SK-N-SH (cell line): ENCODE data around the gene BUB1. TPM values are rescaled to one million over a fixed set of nuclear protein-coding genes. Genes with fewer than 3 reads are reported as not detected.

Experiments
- CTCF ChIA-PET: fragments of 300-600, 350-600 bp; formaldehyde crosslinking; extraction: SDS; loops from one replicate; lab custom pipeline; 2021; lab: Yijun Ruan, JAX
- POLR2A ChIA-PET: fragments of 350-600 bp; sonication (Branson Sonifier 250); formaldehyde crosslinking; extraction: SDS; loops from one replicate; lab custom pipeline; 2020; ENCODE audit warnings: antibody characterized with exemption, inconsistent platforms; lab: Yijun Ruan, JAX
- DNase-seq: peaks from one replicate; pipeline ENCODE4 v3.0.0; 2012
- H2AFZ ChIP-seq: fragments of 200-600 bp; sonication (generic); 2 replicates; pipeline ENCODE4 v1.8.1; 2016; ENCODE audit warnings: antibody characterized with exemption, mild to moderate bottlenecking, low read depth
- H3F3A ChIP-seq: fragments of 200-600 bp; sonication (generic); replicated peaks from 2 replicates; pipeline ENCODE3; 2016; ENCODE audit warnings: antibody characterized with exemption, mild to moderate bottlenecking; ENCODE audit not compliant: insufficient read depth
- H3K27ac ChIP-seq, 2 experiments: fragments of 200-500 bp in 1 of 2; fragments of 200-600 bp in 1 of 2; sonication (Bioruptor generic) in 1 of 2; sonication (generic), shearing (Covaris generic) in 1 of 2; 2 replicates each; pipeline versions ENCODE4 v1.5.1 to v1.6.1; 2014 to 2016; ENCODE audit warnings: low read depth in 2 of 2, inconsistent platforms in 1 of 2, low read length in 1 of 2, mild to moderate bottlenecking in 1 of 2, mixed read lengths in 1 of 2
- H3K27me3 ChIP-seq: fragments of 200-600 bp; sonication (generic), shearing (Covaris generic); 2 replicates; pipeline ENCODE4 v1.6.1; 2016; ENCODE audit warnings: mixed run types; ENCODE audit not compliant: insufficient read depth
- H3K36me3 ChIP-seq, 2 experiments: fragments of 200-500 bp in 1 of 2; fragments of 200-600 bp in 1 of 2; sonication (Bioruptor generic) in 1 of 2; sonication (generic) in 1 of 2; replicated peaks in 1 of 2; 2 replicates each; pipeline versions ENCODE3 to v1.5.1; 2014 to 2016; ENCODE audit warnings: low read length in 1 of 2, mild to moderate bottlenecking in 1 of 2; ENCODE audit not compliant: insufficient read depth in 2 of 2, control insufficient read depth in 1 of 2
- H3K4me1 ChIP-seq, 2 experiments: fragments of 200-500 bp in 1 of 2; fragments of 200-600 bp in 1 of 2; sonication (Bioruptor generic) in 1 of 2; sonication (generic), shearing (Covaris generic) in 1 of 2; 2 replicates each; pipeline versions ENCODE4 v1.5.1 to v1.6.1; 2014 to 2016; ENCODE audit warnings: low read depth in 1 of 2, low read length in 1 of 2, mixed run types in 1 of 2; ENCODE audit not compliant: insufficient read depth in 2 of 2, control insufficient read depth in 1 of 2
- H3K4me2 ChIP-seq: fragments of 200-600 bp; sonication (generic), shearing (Covaris generic); 2 replicates; pipeline ENCODE4 v1.6.1; 2017; ENCODE audit warnings: mixed run types
- H3K4me3 ChIP-seq, 2 experiments: fragments of 200-500 bp in 1 of 2; fragments of 200-600 bp in 1 of 2; sonication (Bioruptor generic) in 1 of 2; sonication (generic), shearing (Covaris generic) in 1 of 2; 2 replicates each; pipeline versions ENCODE4 v1.5.1 to v1.8.1; 2014 to 2016; ENCODE audit warnings: low read depth in 2 of 2, inconsistent platforms in 1 of 2, low read length in 1 of 2, mild to moderate bottlenecking in 1 of 2, mixed read lengths in 1 of 2, moderate library complexity in 1 of 2
- H3K79me2 ChIP-seq: fragments of 200-600 bp; sonication (generic); 2 replicates; pipeline ENCODE4 v1.8.1; 2017; ENCODE audit warnings: mild to moderate bottlenecking; ENCODE audit not compliant: insufficient read depth
- H3K9ac ChIP-seq: fragments of 200-600 bp; sonication (generic); 2 replicates; pipeline ENCODE4 v1.6.1; 2017; ENCODE audit warnings: mixed run types
- H3K9me2 ChIP-seq: fragments of 200-600 bp; sonication (generic); 2 replicates; pipeline ENCODE4 v1.6.1; 2017; ENCODE audit warnings: mixed run types
- H3K9me3 ChIP-seq: fragments of 200-600 bp; sonication (generic); 2 replicates; pipeline ENCODE4 v1.6.1; 2017; ENCODE audit warnings: mixed run types, mild to moderate bottlenecking, moderate library complexity
- H4K20me1 ChIP-seq: fragments of 200-600 bp; sonication (generic); 2 replicates; pipeline ENCODE4 v1.6.1; 2017; ENCODE audit warnings: mild to moderate bottlenecking, mixed run types; ENCODE audit not compliant: insufficient read depth
- CHD2 ChIP-seq: fragments of 150-350 bp; IDR thresholded peaks from 2 replicates; pipeline ENCODE4 v1.6.1; 2018; ENCODE audit warnings: low read length; ENCODE audit not compliant: partially characterized antibody
- EP300 ChIP-seq, 2 experiments: IDR thresholded peaks; 2 replicates each; pipeline versions ENCODE4 v1.4.0 to v1.6.1; 2012; ENCODE audit warnings: borderline replicate concordance in 1 of 2, low read depth in 1 of 2, low read length in 1 of 2
- FOSL2 ChIP-seq: IDR thresholded peaks from 2 replicates; pipeline ENCODE4 v1.4.0; 2012; ENCODE audit warnings: low read depth, mild to moderate bottlenecking, moderate library complexity, borderline replicate concordance
- FOXJ3 ChIP-seq: sonication (generic); formaldehyde crosslinking; IDR thresholded peaks from 2 replicates; pipeline ENCODE4 v1.5.1; 2020; ENCODE audit warnings: mild to moderate bottlenecking, missing genetic modification reagents
- FOXM1 ChIP-seq: IDR thresholded peaks from 2 replicates; pipeline ENCODE4 v1.4.0; 2012; ENCODE audit warnings: low read depth, mild to moderate bottlenecking
- IRF3 ChIP-seq: fragments of 150-350 bp; IDR thresholded peaks from 2 replicates; pipeline ENCODE4 v1.6.1; 2016; ENCODE audit warnings: mild to moderate bottlenecking, low read depth, low read length
- MAX ChIP-seq: IDR thresholded peaks from 2 replicates; pipeline ENCODE4 v1.4.0; 2012; ENCODE audit warnings: low read depth
- MEF2A ChIP-seq: IDR thresholded peaks from 2 replicates; pipeline ENCODE4 v1.4.0; 2012; ENCODE audit warnings: low read depth, borderline replicate concordance
- MXI1 ChIP-seq: IDR thresholded peaks from 2 replicates; pipeline ENCODE4 v1.6.1; 2012; ENCODE audit warnings: mild to moderate bottlenecking, low read depth, low read length, improper control_type of control experiment
- NFIC ChIP-seq: IDR thresholded peaks from 2 replicates; pipeline ENCODE4 v1.4.0; 2012; ENCODE audit warnings: borderline replicate concordance
- NRF1 ChIP-seq: IDR thresholded peaks from 2 replicates; pipeline ENCODE4 v1.6.1; 2012; ENCODE audit warnings: low read depth, mild to moderate bottlenecking, low read length
- PBX3 ChIP-seq: IDR thresholded peaks from 2 replicates; pipeline ENCODE4; 2012
- RAD21 ChIP-seq: IDR thresholded peaks from 2 replicates; pipeline ENCODE4 v1.6.1; 2012; ENCODE audit warnings: mild to moderate bottlenecking, low read length
- RCOR1 ChIP-seq: fragments of 150-350 bp; IDR thresholded peaks from 2 replicates; pipeline ENCODE4 v1.6.1; 2017; ENCODE audit warnings: antibody characterized with exemption, low read length
- REST ChIP-seq: IDR thresholded peaks from 2 replicates; pipeline ENCODE4 v1.6.1; 2012; ENCODE audit warnings: mild to moderate bottlenecking, low read depth, low read length, moderate library complexity
- RFX5 ChIP-seq: IDR thresholded peaks from 2 replicates; pipeline ENCODE4 v1.6.1; 2012; ENCODE audit warnings: mild to moderate bottlenecking, improper control_type of control experiment, low read length
- RXRA ChIP-seq: IDR thresholded peaks from 2 replicates; pipeline ENCODE4 v1.4.0; 2012; ENCODE audit warnings: low read depth, mild to moderate bottlenecking, borderline replicate concordance
- SMC3 ChIP-seq: IDR thresholded peaks from 2 replicates; pipeline ENCODE4 v1.6.1; 2012; ENCODE audit warnings: low read depth, low read length, improper control_type of control experiment
- USF2 ChIP-seq: fragments of 150-350 bp; IDR thresholded peaks from 2 replicates; pipeline ENCODE4 v1.6.1; 2017; ENCODE audit warnings: antibody characterized with exemption, low read length, low read depth, borderline replicate concordance
- YY1 ChIP-seq: IDR thresholded peaks from 2 replicates; pipeline ENCODE4 v1.4.0; 2012; ENCODE audit warnings: low read depth, mild to moderate bottlenecking
- polyA plus RNA-seq, 3 experiments: library from polyadenylated mRNA; depleted of rRNA; stranded (reverse); fragments of >200 nt; gene quantifications; 2 replicates each; pipeline ENCODE4 v1.2.3, GENCODE V29; 2012
- TF ChIP-seq, protein P1 (sequence below): fragments of 200-600 bp; sonication (generic); IDR thresholded peaks from 2 replicates; pipeline ENCODE4 v1.6.1; 2017; ENCODE audit warnings: antibody characterized with exemption, mild to moderate bottlenecking, moderate library complexity

The BUB1 gene
- polyA plus RNA-seq, 1 of the 3 experiments (the other 2 are of a cell fraction) = 9.0 TPM

DNA sequence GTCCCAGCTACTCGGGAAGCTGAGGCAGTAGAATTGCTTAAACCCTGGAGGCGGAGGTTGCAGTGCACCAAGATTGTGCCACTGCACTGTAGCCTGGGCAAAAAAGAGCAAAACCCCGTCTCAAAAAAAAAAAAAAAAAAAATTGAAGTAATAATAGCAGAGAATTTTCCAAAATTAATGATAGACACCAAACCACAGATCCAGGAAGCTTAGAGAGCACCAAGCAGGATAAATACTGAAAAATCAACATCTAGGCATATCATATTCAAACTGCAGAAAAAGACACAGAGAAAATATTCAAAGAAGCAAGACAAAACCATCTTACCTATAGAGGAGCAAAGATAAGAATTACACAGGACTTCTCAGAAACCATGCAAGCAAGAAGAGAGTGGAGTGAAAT lies 33.5 kb downstream of the BUB1 start (continued):
- TF ChIP-seq, protein P1, sequence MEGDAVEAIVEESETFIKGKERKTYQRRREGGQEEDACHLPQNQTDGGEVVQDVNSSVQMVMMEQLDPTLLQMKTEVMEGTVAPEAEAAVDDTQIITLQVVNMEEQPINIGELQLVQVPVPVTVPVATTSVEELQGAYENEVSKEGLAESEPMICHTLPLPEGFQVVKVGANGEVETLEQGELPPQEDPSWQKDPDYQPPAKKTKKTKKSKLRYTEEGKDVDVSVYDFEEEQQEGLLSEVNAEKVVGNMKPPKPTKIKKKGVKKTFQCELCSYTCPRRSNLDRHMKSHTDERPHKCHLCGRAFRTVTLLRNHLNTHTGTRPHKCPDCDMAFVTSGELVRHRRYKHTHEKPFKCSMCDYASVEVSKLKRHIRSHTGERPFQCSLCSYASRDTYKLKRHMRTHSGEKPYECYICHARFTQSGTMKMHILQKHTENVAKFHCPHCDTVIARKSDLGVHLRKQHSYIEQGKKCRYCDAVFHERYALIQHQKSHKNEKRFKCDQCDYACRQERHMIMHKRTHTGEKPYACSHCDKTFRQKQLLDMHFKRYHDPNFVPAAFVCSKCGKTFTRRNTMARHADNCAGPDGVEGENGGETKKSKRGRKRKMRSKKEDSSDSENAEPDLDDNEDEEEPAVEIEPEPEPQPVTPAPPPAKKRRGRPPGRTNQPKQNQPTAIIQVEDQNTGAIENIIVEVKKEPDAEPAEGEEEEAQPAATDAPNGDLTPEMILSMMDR = no peak
- TF ChIP-seq USF2 (no peak), RXRA (no peak), YY1 (no peak)

GRCh38 chr2:110642360-110642759 lies 35.5 kb downstream of the BUB1 start:
- peaks cover 38% of the 10 kb centered on the region; the same call in 1 of the 2 replicates for H3K79me2 ChIP-seq
- POLR2A ChIA-PET = no interaction called here
- no peak for DNase-seq

More at GRCh38 chr2:110642360-110642759, 35.5 kb downstream of the BUB1 start:
- Histone ChIP-seq H3K9ac (no peak overlapping the region), H2AFZ (no peak overlapping the region), H3K9me2 (no peaks in the 10 kb centered on the region), H3K27me3 (no peaks in the 10 kb centered on the region), H3K4me2 (no peak overlapping the region), H3K4me1 (no peaks in the 10 kb centered on the region), H3F3A (no peaks in the 10 kb centered on the region), H3K27ac (no peak overlapping the region), H3K9me3 (no peaks in the 10 kb centered on the region), H3K36me3 (peaks cover 32 to 61% of the 10 kb centered on the region in 2 experiments), H4K20me1 (no peaks in the 10 kb centered on the region), H3K4me3 (no peak overlapping the region)
- TF ChIP-seq IRF3 = no peak
- TF ChIP-seq SMC3 = no peak
- TF ChIP-seq MAX = no peak
- TF ChIP-seq NRF1 = no peak
- TF ChIP-seq PBX3 = no peak
- no peak for TF ChIP-seq NFIC
- no peak for TF ChIP-seq FOXM1
- no peak for TF ChIP-seq MEF2A
- TF ChIP-seq FOSL2 = no peak
- no peak for TF ChIP-seq YY1
- no peak for TF ChIP-seq EP300 (IDR thresholded peaks at IDR 0.05; ENCODE audit: borderline replicate concordance in 1 of 2, low read depth in 1 of 2, low read length in 1 of 2)
- no peak for TF ChIP-seq REST
- no peak for TF ChIP-seq RAD21
- no peak for TF ChIP-seq CHD2
- TF ChIP-seq RFX5 = no peak
- no peak for TF ChIP-seq MXI1
- TF ChIP-seq RXRA = no peak
- no peak for TF ChIP-seq FOXJ3 (CRISPR knock-in tag)
- no peak for TF ChIP-seq RCOR1
- CTCF ChIA-PET = interaction anchor here (1.2 kb wide), 1 partner anchor 20 kb away, joined by 3 read pairs; no protein-coding TSS in a partner anchor
